ENCODE measurements around the gene MSGN1.
"Not testable (repeated sequence)": the region's sequence is repeated elsewhere in the genome, so short reads cannot be mapped to it uniquely, and the experiment has no call there.

The MSGN1 gene

GRCh38 chr2:17805717-17806363, 10.4 kb upstream of the MSGN1 start:
- DNase-seq, result no peak

- no peak for DNase-seq
Measured at GRCh38 chr2:17813010-17813741, 3.1 kb upstream of the MSGN1 start.

- no peak for DNase-seq
Measured at GRCh38 chr2:17813742-17814473, 2.4 kb upstream of the MSGN1 start.

- DNase-seq, result no peak
Measured at GRCh38 chr2:17814601-17815000, 1.7 kb upstream of the MSGN1 start.

GRCh38 chr2:17815468-17816184, 634 bp upstream of the MSGN1 start:
- no peak for DNase-seq

- no peak for DNase-seq
Measured at GRCh38 chr2:17818235-17818815, 2.1 kb downstream of the MSGN1 start.

- DNase-seq, result no peak
Measured at GRCh38 chr2:17821080-17821479, 4.8 kb downstream of the MSGN1 start.

GRCh38 chr2:17821535-17822444, 5.5 kb downstream of the MSGN1 start:
- no peak for DNase-seq

- DNase-seq, result no peak
Measured at GRCh38 chr2:17822445-17823117, 6.3 kb downstream of the MSGN1 start.

- DNase-seq, result not testable (repeated sequence)
Measured at GRCh38 chr2:17823646-17824045, 7.4 kb downstream of the MSGN1 start.

GRCh38 chr2:17827316-17827715, 11.1 kb downstream of the MSGN1 start:
- no peak for DNase-seq

GRCh38 chr2:17827785-17828184, 11.5 kb downstream of the MSGN1 start:
- no peak for DNase-seq

- no peak for DNase-seq
Measured at GRCh38 chr2:17830053-17831034, 14.1 kb downstream of the MSGN1 start.

- DNase-seq, result no peak
Measured at GRCh38 chr2:17835516-17835915, 19.3 kb downstream of the MSGN1 start.

- DNase-seq, result no peak
Measured at GRCh38 chr2:17839959-17840358, 23.7 kb downstream of the MSGN1 start.

GRCh38 chr2:17843457-17843856, 27.2 kb downstream of the MSGN1 start:
- DNase-seq, result no peak

- no peak for DNase-seq
Measured at GRCh38 chr2:17845806-17846205, 29.5 kb downstream of the MSGN1 start.

- no peak for DNase-seq
Measured at GRCh38 chr2:17846676-17847075, 30.4 kb downstream of the MSGN1 start.

- DNase-seq, result no peak
Measured at GRCh38 chr2:17847236-17847635, 31.0 kb downstream of the MSGN1 start.

- DNase-seq, result no peak
Measured at GRCh38 chr2:17849275-17849674, 33.0 kb downstream of the MSGN1 start.

All from activated effector memory CD4-positive, alpha-beta T cell treated with Interleukin-2 at 50 U/mL for 16 hours (primary cell).